Measurements from ENCODE around the gene MACROD2.

The MACROD2 gene

DNA sequence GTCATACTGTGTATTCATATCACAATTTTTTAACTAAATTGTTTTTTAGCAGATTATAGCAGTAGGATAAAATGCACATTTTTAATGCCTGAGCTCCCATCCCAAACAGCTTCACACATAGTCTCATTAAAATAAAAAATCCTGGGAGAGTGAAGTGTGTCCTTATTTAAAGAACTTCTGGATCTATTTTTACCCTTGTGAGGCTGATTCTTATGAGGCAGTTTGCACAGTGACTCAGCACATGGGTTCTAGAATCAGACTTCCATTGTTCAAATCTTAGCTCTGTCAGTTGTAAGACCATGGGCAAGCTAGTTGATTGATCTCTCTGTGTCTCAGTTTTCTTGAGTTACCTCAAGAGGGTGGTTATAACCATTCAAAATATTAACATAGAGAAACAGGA, 72.3 kb downstream of the MACROD2 start:
- peaks cover 2% of the 10 kb centered on the region for H3K9me3 ChIP-seq (ENCODE audit: low read length)
- no peak overlapping the region for H2AFZ ChIP-seq (ENCODE audit: low read depth, low read length)
- no peak overlapping the region for H3K4me3 ChIP-seq (ENCODE audit: low read length)
- H3K4me1 ChIP-seq (ENCODE audit: insufficient read depth, low read length): no peaks in the 10 kb centered on the region
- H3K27me3 ChIP-seq (ENCODE audit: insufficient read depth, low read length): no peaks in the 10 kb centered on the region
- no peaks in the 10 kb centered on the region for H3K36me3 ChIP-seq (ENCODE audit: insufficient read depth, low read length)

DNA sequence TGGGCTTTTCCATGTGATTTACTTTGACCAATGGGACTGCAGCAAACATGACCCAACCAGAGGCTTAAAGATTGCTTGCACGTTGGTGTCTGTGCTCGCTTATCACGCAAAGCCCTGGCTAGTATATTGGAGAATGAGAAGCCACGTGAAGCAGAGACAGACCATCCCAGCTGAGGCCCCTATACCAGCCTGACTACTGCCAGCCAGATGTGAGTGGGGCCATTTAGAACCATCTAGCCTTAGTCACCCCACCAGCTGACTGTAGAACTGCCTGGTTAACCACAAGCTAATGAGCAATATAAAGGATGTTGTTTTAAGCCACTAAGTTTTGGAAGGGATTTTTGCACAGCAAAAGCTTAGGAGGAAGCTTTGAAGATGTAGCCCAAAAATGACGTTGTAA, 74.5 kb downstream of the MACROD2 start:
- Histone ChIP-seq H2AFZ (ENCODE audit: low read depth, low read length) (no peak overlapping the region), H3K36me3 (ENCODE audit: insufficient read depth, low read length) (no peaks in the 10 kb centered on the region), H3K4me3 (ENCODE audit: low read length) (no peak overlapping the region), H3K27me3 (ENCODE audit: insufficient read depth, low read length) (no peaks in the 10 kb centered on the region), H3K4me1 (ENCODE audit: insufficient read depth, low read length) (no peaks in the 10 kb centered on the region), H3K9me3 (ENCODE audit: low read length) (peaks cover 2% of the 10 kb centered on the region)

DNA sequence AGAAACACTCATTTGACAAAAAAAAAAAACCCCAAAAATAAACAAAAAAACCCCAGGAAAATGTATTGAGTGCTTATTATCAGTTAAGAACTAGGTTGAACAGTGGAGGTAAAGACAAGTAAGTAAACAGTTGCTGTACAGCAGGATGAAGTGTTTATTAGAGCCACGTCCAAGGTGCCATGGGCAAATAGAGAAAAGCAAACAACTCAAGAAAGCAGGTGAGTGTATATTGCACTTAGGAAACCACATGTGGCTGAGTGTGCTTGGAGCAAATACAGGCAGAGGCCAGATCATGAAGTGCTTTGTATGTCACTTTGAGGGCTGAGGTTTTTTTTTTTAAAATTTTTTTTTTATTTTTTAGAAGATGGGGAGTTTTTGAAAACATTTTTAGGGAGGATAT, 98.3 kb downstream of the MACROD2 start:
- Histone ChIP-seq H3K27me3 (ENCODE audit: insufficient read depth, low read length) (no peaks in the 10 kb centered on the region), H3K36me3 (ENCODE audit: insufficient read depth, low read length) (no peaks in the 10 kb centered on the region), H3K4me1 (ENCODE audit: insufficient read depth, low read length) (no peaks in the 10 kb centered on the region), H2AFZ (ENCODE audit: low read depth, low read length) (no peak overlapping the region), H3K9me3 (ENCODE audit: low read length) (no peaks in the 10 kb centered on the region), H3K4me3 (ENCODE audit: low read length) (no peak overlapping the region)

DNA sequence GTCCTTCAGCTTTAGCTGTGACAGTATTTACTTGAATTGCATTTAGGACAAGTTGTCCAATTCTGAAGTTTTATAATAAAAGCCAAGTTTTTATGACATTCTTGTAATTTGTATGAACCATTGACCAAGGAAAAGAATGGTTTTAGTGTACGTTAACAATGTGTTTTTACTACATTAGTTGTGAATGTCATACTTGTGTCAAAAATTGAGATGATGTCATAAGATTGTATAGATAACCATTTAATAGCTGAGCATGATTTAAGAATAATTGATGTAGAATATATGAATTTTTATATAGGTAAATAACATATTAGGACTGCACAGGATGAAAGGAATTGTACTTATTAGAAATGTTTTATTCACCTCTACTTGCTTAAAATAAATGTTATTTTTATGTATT, 102.9 kb downstream of the MACROD2 start:
- no peaks in the 10 kb centered on the region for H3K4me1 ChIP-seq (ENCODE audit: insufficient read depth, low read length)
- H3K9me3 ChIP-seq (ENCODE audit: low read length): no peaks in the 10 kb centered on the region
- H3K27me3 ChIP-seq (ENCODE audit: insufficient read depth, low read length): no peaks in the 10 kb centered on the region

DNA sequence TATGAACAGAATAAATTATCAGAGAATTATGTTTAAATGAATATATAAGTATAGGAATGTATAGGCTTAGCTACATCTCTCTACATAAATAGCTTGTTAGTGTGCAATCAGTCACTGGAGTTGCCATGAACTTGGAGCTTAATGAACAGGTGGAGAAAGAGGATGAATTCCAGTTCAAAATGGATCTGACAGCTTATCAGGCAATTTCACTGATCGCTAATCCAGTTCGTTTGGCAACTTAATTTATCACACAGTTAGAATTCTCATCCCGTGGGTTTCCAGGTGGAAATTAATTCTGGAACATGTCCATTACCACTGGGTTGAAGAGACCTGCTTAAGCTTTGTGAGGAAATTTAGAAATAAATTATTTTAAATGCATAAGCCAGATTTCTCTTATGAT, 118.1 kb downstream of the MACROD2 start:
- Histone ChIP-seq H2AFZ (ENCODE audit: low read depth, low read length) (no peak overlapping the region), H3K4me1 (ENCODE audit: insufficient read depth, low read length) (no peaks in the 10 kb centered on the region), H3K4me3 (ENCODE audit: low read length) (no peak overlapping the region), H3K36me3 (ENCODE audit: insufficient read depth, low read length) (no peaks in the 10 kb centered on the region), H3K9me3 (ENCODE audit: low read length) (no peaks in the 10 kb centered on the region), H3K27me3 (ENCODE audit: insufficient read depth, low read length) (no peaks in the 10 kb centered on the region)

More for the DNA sequence above, 102.9 kb downstream of the MACROD2 start:
- no peak overlapping the region for H3K4me3 ChIP-seq (ENCODE audit: low read length)
- no peaks in the 10 kb centered on the region for H3K36me3 ChIP-seq (ENCODE audit: insufficient read depth, low read length)
- H2AFZ ChIP-seq (ENCODE audit: low read depth, low read length): no peak overlapping the region

DNA sequence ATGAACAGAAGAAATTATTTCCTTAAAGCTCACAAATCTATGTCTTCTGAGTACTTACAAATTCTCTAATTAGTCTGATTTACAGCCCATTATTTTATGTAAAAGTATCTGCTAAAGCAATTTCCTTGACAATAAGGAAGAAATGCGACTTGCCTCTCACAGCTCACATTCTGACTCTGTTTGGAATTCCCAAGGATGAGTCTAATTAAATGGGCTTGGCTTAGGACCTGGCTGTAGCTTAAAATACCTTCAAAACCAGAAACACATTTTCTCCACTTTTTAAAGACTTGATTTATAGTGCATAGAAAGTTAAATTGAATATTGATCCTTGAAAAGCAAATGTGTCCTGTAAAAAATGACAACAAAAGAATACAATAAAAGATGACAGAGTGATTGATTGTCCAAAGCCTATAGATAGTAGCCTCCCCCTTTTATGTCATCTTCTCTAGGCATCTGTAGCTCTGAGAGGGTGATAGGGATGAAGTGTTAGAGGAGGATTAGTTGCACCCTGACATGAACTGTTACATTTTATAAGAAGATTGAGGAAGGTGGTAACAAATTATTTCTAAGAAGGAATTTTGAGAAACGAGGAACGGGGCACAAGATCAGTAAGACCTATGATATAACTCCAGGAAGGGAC, 118.9 kb downstream of the MACROD2 start:
- Histone ChIP-seq H3K4me1 (ENCODE audit: insufficient read depth, low read length) (no peaks in the 10 kb centered on the region), H3K27me3 (ENCODE audit: insufficient read depth, low read length) (no peaks in the 10 kb centered on the region)

DNA sequence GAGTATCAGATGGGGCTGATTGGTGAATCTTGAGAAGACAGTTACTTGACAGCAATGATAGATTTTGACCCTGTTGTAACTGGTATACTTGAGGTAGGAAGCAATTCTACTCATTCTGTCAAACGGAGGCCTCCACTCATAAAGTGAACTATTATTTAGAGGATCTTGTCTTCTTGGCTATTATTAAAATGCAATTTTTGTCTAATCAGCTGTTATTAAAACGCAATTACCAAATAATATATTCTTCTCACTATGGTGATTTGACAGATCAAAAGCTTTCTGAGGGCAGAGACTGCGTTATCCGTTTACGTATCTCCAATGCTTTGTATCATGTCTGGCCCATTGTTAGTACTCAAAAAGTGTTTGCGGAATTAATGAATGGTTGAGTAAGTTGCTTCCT, 120.7 kb downstream of the MACROD2 start:
- H3K4me1 ChIP-seq (ENCODE audit: insufficient read depth, low read length): no peaks in the 10 kb centered on the region

More for the DNA sequence above, 118.9 kb downstream of the MACROD2 start:
- Histone ChIP-seq H3K9me3 (ENCODE audit: low read length) (no peaks in the 10 kb centered on the region), H2AFZ (ENCODE audit: low read depth, low read length) (no peak overlapping the region), H3K4me3 (ENCODE audit: low read length) (no peak overlapping the region), H3K36me3 (ENCODE audit: insufficient read depth, low read length) (no peaks in the 10 kb centered on the region)

DNA sequence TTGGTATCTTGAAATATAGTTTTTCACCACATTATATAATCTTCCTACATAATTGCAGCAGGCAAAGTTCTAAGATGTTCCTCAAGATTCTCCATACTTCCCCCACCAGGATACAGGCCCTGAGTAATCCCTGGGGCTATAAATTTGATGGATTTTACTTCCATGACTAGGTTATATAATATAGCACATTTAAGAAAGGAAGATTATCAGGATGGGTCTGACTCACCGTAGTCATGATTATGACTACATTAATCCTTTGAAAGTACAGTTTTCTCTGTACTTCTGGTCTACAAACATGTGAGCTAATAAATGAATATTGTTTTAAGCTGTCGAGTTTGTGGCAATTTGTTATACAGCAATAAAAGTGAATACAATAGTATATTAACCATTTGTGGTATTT, 122.5 kb downstream of the MACROD2 start:
- no peak overlapping the region for H3K4me3 ChIP-seq (ENCODE audit: low read length)
- no peaks in the 10 kb centered on the region for H3K4me1 ChIP-seq (ENCODE audit: insufficient read depth, low read length)
- H3K36me3 ChIP-seq (ENCODE audit: insufficient read depth, low read length): no peaks in the 10 kb centered on the region
- no peaks in the 10 kb centered on the region for H3K27me3 ChIP-seq (ENCODE audit: insufficient read depth, low read length)
- no peaks in the 10 kb centered on the region for H3K9me3 ChIP-seq (ENCODE audit: low read length)
- H2AFZ ChIP-seq (ENCODE audit: low read depth, low read length): no peak overlapping the region

More for the DNA sequence above, 120.7 kb downstream of the MACROD2 start:
- H3K9me3 ChIP-seq (ENCODE audit: low read length): no peaks in the 10 kb centered on the region
- no peak overlapping the region for H3K4me3 ChIP-seq (ENCODE audit: low read length)
- H3K36me3 ChIP-seq (ENCODE audit: insufficient read depth, low read length): no peaks in the 10 kb centered on the region
- no peaks in the 10 kb centered on the region for H3K27me3 ChIP-seq (ENCODE audit: insufficient read depth, low read length)
- H2AFZ ChIP-seq (ENCODE audit: low read depth, low read length): no peak overlapping the region

DNA sequence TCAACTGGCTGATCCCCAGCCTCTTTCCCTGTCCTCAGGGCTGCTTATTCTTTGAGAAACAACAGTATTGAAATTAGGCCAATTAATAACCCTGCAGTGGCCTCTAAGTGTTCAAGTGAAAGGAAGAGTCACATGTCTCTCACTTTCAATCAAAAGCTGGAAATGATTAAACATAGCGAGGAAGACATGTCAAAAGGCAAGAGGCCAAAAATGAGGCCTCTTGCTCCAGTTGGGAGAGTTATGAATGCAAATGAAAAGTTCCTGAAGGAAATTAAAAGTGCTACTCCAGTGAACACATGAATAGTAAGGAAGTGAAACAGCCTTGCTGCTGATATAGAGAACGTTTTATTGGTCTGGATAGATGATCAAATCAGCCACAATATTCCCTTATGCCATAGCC, 131.5 kb downstream of the MACROD2 start:
- no peak overlapping the region for H2AFZ ChIP-seq (ENCODE audit: low read depth, low read length)
- no peak overlapping the region for H3K4me3 ChIP-seq (ENCODE audit: low read length)
- no peaks in the 10 kb centered on the region for H3K9me3 ChIP-seq (ENCODE audit: low read length)
- H3K27me3 ChIP-seq (ENCODE audit: insufficient read depth, low read length): no peaks in the 10 kb centered on the region
- H3K36me3 ChIP-seq (ENCODE audit: insufficient read depth, low read length): no peaks in the 10 kb centered on the region
- no peaks in the 10 kb centered on the region for H3K4me1 ChIP-seq (ENCODE audit: insufficient read depth, low read length)

DNA sequence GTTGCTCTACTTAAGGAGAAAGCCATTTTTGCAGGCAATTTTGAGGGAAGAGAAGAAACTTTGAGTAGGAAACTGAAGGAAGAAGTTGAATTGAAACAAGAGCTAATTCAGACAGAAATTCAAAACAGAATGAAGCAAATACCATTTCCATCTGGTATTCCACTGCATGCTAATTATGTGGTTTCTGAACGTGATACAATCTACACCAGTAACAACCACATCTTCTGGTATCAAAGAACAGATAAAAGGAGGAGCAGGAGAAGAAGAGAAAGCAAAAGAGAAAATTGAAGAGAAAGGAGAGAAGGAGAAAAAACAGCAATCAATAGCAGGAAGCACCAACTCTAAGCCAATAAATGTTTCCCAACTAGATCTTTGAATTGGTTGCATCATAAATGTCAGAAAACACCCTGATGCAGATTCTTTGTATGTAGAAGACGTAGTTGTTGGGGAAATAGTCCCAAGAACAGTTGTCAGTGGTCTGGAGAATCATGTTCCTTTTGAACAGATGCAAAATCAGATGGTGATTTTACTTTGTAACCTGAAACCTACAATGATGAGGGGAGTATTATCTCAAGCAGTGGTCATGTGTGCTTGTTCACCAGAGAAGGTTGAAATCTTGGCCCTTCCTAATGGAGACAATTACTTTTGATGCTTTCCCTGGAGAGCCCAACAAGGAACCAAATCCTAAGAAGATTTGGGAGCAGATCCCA, 132.4 kb downstream of the MACROD2 start:
- Histone ChIP-seq H3K36me3 (ENCODE audit: insufficient read depth, low read length) (no peaks in the 10 kb centered on the region), H3K9me3 (ENCODE audit: low read length) (no peaks in the 10 kb centered on the region), H3K4me1 (ENCODE audit: insufficient read depth, low read length) (no peaks in the 10 kb centered on the region)

DNA sequence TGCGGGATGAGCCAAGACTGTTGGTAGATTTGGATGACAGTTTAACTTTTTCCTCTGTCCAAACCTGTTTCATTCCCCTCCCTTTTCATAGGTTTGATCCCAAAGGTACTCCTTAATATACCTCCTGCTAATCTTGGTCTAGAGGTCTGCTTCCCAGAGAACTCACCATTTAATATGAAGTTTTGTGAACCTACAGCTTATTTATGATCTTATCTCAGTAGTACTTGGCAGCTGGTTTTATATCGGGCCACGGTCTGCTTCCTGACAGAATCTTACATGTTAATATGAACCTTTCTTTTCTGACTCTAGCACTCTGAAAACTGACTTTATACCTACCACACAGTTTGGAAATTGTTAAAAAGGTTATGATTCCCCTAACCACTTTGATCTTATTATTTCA, 138.7 kb downstream of the MACROD2 start:
- Histone ChIP-seq H3K4me3 (ENCODE audit: low read length) (no peak overlapping the region), H3K36me3 (ENCODE audit: insufficient read depth, low read length) (no peaks in the 10 kb centered on the region), H3K4me1 (ENCODE audit: insufficient read depth, low read length) (no peaks in the 10 kb centered on the region), H3K9me3 (ENCODE audit: low read length) (no peaks in the 10 kb centered on the region), H3K27me3 (ENCODE audit: insufficient read depth, low read length) (no peaks in the 10 kb centered on the region), H2AFZ (ENCODE audit: low read depth, low read length) (no peak overlapping the region)

More for the DNA sequence above, 132.4 kb downstream of the MACROD2 start:
- Histone ChIP-seq H3K4me3 (ENCODE audit: low read length) (no peak overlapping the region), H2AFZ (ENCODE audit: low read depth, low read length) (no peak overlapping the region), H3K27me3 (ENCODE audit: insufficient read depth, low read length) (no peaks in the 10 kb centered on the region)

DNA sequence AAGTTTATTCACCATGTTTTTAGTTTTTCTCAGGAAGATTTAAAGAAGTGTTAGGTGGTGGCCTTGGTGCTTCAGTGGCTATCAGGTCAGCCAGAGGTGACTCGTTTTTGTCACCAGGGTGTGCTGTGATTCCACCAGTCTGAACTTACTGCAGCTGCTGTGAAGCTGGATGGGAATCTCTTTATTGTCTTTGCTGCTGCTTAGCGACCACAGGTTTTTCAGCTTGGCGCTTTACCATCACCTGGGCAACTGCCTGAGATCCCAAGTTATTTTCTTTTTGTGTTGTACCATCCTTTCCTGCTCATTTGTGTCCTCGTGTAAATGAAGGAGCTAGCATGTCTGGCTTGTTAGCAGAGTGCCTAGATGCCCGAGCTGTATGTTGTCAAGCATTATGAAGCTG, 146.9 kb downstream of the MACROD2 start:
- no peaks in the 10 kb centered on the region for H3K36me3 ChIP-seq (ENCODE audit: insufficient read depth, low read length)
- no peak overlapping the region for H3K4me3 ChIP-seq (ENCODE audit: low read length)

DNA sequence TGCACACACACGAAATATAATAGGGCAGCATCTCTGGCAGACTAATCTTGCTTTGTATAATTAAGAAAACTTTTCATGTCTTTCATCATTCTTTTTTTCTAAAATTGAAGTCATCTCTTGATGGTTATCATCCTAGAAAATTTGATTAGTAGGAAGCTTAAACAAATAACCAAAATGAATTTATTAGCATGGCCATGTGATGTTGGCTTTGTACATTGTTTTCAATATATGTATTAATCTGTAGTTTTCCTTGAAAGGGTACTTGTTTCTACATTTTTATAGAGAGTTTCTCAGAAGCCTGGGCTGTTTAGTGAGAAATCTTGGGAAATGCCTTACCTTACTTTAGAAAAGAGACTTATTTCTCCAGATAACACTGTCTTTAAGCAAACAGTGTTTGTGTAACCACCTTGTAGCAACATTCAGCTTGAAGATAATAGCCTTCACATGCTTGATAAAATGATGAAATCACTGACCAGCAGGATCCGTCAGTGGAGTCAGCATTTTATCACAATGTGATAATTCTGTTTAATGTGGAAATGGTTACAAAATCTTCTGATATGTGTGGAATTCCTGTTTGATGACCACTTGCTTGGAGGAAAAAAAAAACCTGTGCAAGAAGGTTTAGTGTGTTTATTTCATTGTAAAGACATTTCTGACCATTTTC, 147.8 kb downstream of the MACROD2 start:
- Histone ChIP-seq H2AFZ (ENCODE audit: low read depth, low read length) (no peak overlapping the region), H3K27me3 (ENCODE audit: insufficient read depth, low read length) (no peaks in the 10 kb centered on the region), H3K9me3 (ENCODE audit: low read length) (no peaks in the 10 kb centered on the region)

More for the DNA sequence above, 146.9 kb downstream of the MACROD2 start:
- H3K9me3 ChIP-seq (ENCODE audit: low read length): no peaks in the 10 kb centered on the region
- no peaks in the 10 kb centered on the region for H3K27me3 ChIP-seq (ENCODE audit: insufficient read depth, low read length)
- H3K4me1 ChIP-seq (ENCODE audit: insufficient read depth, low read length): peaks cover 16% of the 10 kb centered on the region
- no peak overlapping the region for H2AFZ ChIP-seq (ENCODE audit: low read depth, low read length)

More for the DNA sequence above, 147.8 kb downstream of the MACROD2 start:
- H3K4me3 ChIP-seq (ENCODE audit: low read length): no peak overlapping the region
- H3K4me1 ChIP-seq (ENCODE audit: insufficient read depth, low read length): peaks cover 16% of the 10 kb centered on the region
- H3K36me3 ChIP-seq (ENCODE audit: insufficient read depth, low read length): no peaks in the 10 kb centered on the region
